ENCODE measurements around the gene LAMB4. TPM values are rescaled to one million over a fixed set of nuclear protein-coding genes. Genes with fewer than 3 reads are reported as not detected.
A peak's percentile ranks its signal among the peaks of the same experiment; 100 is the strongest.

Gene LAMB4
- total and polyA plus RNA-seq, 2 experiments from 2014 or later: not detected

DNA sequence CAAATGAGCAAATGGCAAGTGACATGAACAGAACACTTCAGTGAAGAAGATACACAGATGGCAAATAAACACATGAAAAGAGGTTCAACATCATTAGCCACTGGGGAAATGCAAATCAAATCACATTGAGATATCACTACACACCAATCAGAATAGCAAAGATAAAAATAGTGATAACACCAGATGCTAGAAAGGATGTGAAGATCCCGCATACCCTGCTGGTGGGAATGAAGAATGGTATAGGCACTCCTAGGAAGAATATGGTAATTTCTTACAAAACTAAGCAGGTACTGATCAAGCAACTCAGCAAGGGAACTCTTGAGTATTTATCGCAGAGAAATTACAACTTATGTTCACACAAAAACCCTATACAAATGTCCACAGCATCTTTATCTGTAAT lies 11.2 kb downstream of the LAMB4 start:
- no peaks in the 10 kb centered on the region for H3K36me3 Mint-ChIP-seq (ENCODE audit: low read depth)

DNA sequence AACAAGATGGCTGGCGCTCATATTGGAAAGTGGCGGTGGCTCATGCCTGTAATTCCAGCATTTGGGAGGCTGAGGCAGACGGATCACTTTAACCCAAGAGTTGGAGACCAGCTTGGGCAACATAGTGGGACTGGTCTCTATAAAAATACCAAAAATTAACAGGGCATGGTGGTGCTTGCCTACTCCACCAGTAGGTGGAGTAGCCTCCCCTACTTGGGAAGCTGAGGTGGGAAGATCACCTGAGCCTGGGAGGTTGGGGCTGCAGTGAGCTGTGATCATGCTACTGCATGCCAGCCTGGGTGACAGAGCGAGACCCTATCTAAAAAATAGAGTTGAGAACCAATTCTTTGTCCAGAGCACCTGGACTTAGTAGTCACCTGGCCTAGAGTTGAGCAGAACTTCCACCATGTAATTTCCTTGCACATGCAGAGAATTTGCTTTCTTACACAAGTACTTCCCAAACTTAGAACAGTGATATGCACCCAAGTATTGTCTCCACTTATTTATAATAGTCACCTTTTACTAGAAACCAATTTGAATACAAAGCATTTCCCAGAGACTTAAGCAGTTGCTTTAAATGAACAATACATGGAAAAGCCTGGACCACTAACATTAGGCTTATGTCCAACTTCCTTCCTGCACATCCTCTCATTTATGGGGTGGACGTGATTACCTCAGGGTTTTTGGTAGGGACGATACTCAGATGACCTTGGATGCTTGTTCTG lies 15.9 kb downstream of the LAMB4 start:
- no peaks in the 10 kb centered on the region for H3K27me3 Mint-ChIP-seq (ENCODE audit: insufficient read depth, low read depth, poor library complexity)
- no peak overlapping the region for H3K4me2 ChIP-seq
- peak; percentile 81 for DNase-seq (ENCODE audit: low spot score)
- TF ChIP-seq CREB1 (CRISPR knock-in tag; IDR thresholded peaks at IDR 0.05; ENCODE audit: low read depth) (no peak), ZNF331 (CRISPR knock-in tag; IDR thresholded peaks at IDR 0.05; ENCODE audit: low read depth) (no peak), ZNF114 (CRISPR knock-in tag; IDR thresholded peaks at IDR 0.05) (no peak), POLR2AphosphoS5 (IDR thresholded peaks at IDR 0.05; ENCODE audit: low read depth) (no peak)
- TF ChIP-seq, protein P1, sequence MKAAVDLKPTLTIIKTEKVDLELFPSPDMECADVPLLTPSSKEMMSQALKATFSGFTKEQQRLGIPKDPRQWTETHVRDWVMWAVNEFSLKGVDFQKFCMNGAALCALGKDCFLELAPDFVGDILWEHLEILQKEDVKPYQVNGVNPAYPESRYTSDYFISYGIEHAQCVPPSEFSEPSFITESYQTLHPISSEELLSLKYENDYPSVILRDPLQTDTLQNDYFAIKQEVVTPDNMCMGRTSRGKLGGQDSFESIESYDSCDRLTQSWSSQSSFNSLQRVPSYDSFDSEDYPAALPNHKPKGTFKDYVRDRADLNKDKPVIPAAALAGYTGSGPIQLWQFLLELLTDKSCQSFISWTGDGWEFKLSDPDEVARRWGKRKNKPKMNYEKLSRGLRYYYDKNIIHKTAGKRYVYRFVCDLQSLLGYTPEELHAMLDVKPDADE (IDR thresholded peaks at IDR 0.05): no peak
- TF ChIP-seq, protein P2, sequence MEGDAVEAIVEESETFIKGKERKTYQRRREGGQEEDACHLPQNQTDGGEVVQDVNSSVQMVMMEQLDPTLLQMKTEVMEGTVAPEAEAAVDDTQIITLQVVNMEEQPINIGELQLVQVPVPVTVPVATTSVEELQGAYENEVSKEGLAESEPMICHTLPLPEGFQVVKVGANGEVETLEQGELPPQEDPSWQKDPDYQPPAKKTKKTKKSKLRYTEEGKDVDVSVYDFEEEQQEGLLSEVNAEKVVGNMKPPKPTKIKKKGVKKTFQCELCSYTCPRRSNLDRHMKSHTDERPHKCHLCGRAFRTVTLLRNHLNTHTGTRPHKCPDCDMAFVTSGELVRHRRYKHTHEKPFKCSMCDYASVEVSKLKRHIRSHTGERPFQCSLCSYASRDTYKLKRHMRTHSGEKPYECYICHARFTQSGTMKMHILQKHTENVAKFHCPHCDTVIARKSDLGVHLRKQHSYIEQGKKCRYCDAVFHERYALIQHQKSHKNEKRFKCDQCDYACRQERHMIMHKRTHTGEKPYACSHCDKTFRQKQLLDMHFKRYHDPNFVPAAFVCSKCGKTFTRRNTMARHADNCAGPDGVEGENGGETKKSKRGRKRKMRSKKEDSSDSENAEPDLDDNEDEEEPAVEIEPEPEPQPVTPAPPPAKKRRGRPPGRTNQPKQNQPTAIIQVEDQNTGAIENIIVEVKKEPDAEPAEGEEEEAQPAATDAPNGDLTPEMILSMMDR (conservative IDR thresholded peaks at IDR 0.05; ENCODE audit: low read depth in 2 of 2): peak; percentile 79 to 95
- TF ChIP-seq, protein P3, sequence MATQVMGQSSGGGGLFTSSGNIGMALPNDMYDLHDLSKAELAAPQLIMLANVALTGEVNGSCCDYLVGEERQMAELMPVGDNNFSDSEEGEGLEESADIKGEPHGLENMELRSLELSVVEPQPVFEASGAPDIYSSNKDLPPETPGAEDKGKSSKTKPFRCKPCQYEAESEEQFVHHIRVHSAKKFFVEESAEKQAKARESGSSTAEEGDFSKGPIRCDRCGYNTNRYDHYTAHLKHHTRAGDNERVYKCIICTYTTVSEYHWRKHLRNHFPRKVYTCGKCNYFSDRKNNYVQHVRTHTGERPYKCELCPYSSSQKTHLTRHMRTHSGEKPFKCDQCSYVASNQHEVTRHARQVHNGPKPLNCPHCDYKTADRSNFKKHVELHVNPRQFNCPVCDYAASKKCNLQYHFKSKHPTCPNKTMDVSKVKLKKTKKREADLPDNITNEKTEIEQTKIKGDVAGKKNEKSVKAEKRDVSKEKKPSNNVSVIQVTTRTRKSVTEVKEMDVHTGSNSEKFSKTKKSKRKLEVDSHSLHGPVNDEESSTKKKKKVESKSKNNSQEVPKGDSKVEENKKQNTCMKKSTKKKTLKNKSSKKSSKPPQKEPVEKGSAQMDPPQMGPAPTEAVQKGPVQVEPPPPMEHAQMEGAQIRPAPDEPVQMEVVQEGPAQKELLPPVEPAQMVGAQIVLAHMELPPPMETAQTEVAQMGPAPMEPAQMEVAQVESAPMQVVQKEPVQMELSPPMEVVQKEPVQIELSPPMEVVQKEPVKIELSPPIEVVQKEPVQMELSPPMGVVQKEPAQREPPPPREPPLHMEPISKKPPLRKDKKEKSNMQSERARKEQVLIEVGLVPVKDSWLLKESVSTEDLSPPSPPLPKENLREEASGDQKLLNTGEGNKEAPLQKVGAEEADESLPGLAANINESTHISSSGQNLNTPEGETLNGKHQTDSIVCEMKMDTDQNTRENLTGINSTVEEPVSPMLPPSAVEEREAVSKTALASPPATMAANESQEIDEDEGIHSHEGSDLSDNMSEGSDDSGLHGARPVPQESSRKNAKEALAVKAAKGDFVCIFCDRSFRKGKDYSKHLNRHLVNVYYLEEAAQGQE (IDR thresholded peaks at IDR 0.05; ENCODE audit: unreplicated experiment): no peak

More for the DNA sequence above, 11.2 kb downstream of the LAMB4 start:
- Mint-ChIP-seq H3K4me3 (no peak overlapping the region), H3K9me3 (no peaks in the 10 kb centered on the region), H3K4me1 (no peaks in the 10 kb centered on the region), H3K27me3 (ENCODE audit: insufficient read depth, low read depth, poor library complexity) (no peaks in the 10 kb centered on the region), H3K27ac (no peak overlapping the region)
- ATAC-seq: peak; percentile 77
- no peaks in the 10 kb centered on the region for H4K20me1 ChIP-seq (replicated peaks; ENCODE audit: insufficient read depth)
- no peak overlapping the region for H3K4me2 ChIP-seq
- no peaks in the 10 kb centered on the region for H3K79me2 ChIP-seq (replicated peaks; ENCODE audit: insufficient read depth)
- H3K36me3 ChIP-seq (ENCODE audit: insufficient read depth): no peaks in the 10 kb centered on the region
- no peaks in the 10 kb centered on the region for H3F3A ChIP-seq (replicated peaks; ENCODE audit: low read depth)
- no peak overlapping the region for H2AFZ ChIP-seq
- no peak overlapping the region for H3K4me3 ChIP-seq
- no peaks in the 10 kb centered on the region for H3K9me2 ChIP-seq (ENCODE audit: insufficient read depth)
- no peak overlapping the region for H3K27ac ChIP-seq (ENCODE audit: low read depth)
- TF ChIP-seq, protein P1 (IDR thresholded peaks at IDR 0.05): no peak
- TF ChIP-seq, protein P2 (conservative IDR thresholded peaks at IDR 0.05; ENCODE audit: low read depth in 2 of 2): peak in 1 of 2 experiments; percentile 56; a peak in 3 of 4 replicates
- DNase-seq (ENCODE audit: low spot score): peak; percentile 61
- H3K27me3 ChIP-seq (ENCODE audit: insufficient read depth): no peaks in the 10 kb centered on the region
- H3K4me1 ChIP-seq (ENCODE audit: insufficient read depth): no peaks in the 10 kb centered on the region

More for the DNA sequence above, 15.9 kb downstream of the LAMB4 start:
- no peak overlapping the region for H3K4me3 ChIP-seq
- no peak overlapping the region for H3K27ac ChIP-seq (ENCODE audit: low read depth)
- H3K9me2 ChIP-seq (ENCODE audit: insufficient read depth): no peaks in the 10 kb centered on the region
- no peaks in the 10 kb centered on the region for H3K36me3 Mint-ChIP-seq (ENCODE audit: low read depth)
- no peak overlapping the region for H3K4me3 Mint-ChIP-seq
- H3K27ac Mint-ChIP-seq: no peak overlapping the region
- H3K4me1 Mint-ChIP-seq: no peaks in the 10 kb centered on the region
- H4K20me1 ChIP-seq (replicated peaks; ENCODE audit: insufficient read depth): no peaks in the 10 kb centered on the region
- H3K36me3 ChIP-seq (ENCODE audit: insufficient read depth): no peaks in the 10 kb centered on the region
- H3K9me3 Mint-ChIP-seq: no peaks in the 10 kb centered on the region
- peak; percentile 98 for ATAC-seq
- no peaks in the 10 kb centered on the region for H3F3A ChIP-seq (replicated peaks; ENCODE audit: low read depth)
- H2AFZ ChIP-seq: peak overlapping the region; percentile 53; the same call in 1 of the 2 replicates
- H3K79me2 ChIP-seq (replicated peaks; ENCODE audit: insufficient read depth): no peaks in the 10 kb centered on the region
- H3K4me1 ChIP-seq (ENCODE audit: insufficient read depth): no peaks in the 10 kb centered on the region
- no peaks in the 10 kb centered on the region for H3K27me3 ChIP-seq (ENCODE audit: insufficient read depth)

All from GM23338 (cell line).